HuH-7.5 (cell line): ENCODE results near the gene IMMP2L.
"Not testable (repeated sequence)": the region's sequence is repeated elsewhere in the genome, so short reads cannot be mapped to it uniquely, and the experiment has no call there.

ENCODE experiments used
- DNase-seq: peaks from one replicate; pipeline ENCODE4 v3.0.0; 2011; ENCODE audit warnings: low spot score

Gene IMMP2L

DNA sequence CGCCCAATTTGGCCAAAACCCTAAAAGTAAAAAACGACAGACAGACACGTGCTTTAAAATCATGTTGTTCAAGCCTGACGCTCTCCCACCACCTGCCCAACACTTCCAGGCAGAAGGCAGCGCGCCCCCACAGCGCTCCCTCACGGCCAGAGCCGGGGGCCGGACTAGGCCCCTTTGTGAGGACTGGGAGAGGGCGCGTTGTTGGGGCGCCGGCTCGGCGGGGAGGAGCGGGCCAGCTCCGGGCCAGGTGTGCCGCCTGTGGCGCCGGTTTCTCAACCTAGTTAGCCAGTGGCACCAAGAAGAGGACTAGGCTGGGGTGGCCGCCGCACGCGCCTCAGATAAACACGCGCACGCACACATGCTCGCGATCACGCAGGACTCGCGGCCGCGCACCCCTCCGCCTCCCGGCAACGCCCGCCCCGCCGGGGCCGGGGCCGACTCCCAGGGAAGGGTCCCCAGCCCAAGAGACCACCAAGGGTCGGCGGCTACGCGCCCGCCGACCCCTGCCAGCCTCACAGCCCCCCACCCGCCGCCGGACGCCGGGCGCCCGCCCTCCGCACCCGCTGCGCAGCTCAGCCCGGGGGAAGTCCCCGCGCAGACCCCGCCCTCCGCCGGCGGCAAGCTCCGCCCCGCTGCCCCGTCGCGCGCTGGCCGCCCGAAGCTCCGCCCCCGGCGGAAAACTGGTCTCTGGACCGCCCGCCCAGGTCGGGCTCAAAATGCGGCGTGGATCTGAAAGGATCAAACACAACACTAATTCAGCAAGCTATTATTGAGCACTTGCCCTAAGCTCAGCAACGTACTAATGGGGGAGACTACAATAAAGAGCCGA lies at the start of gene IMMP2L:
Gene IMMP2L, minus strand, starts transcription at position 589 of the 829 bp plus-strand sequence.
- DNase-seq: peak; percentile 82

DNA sequence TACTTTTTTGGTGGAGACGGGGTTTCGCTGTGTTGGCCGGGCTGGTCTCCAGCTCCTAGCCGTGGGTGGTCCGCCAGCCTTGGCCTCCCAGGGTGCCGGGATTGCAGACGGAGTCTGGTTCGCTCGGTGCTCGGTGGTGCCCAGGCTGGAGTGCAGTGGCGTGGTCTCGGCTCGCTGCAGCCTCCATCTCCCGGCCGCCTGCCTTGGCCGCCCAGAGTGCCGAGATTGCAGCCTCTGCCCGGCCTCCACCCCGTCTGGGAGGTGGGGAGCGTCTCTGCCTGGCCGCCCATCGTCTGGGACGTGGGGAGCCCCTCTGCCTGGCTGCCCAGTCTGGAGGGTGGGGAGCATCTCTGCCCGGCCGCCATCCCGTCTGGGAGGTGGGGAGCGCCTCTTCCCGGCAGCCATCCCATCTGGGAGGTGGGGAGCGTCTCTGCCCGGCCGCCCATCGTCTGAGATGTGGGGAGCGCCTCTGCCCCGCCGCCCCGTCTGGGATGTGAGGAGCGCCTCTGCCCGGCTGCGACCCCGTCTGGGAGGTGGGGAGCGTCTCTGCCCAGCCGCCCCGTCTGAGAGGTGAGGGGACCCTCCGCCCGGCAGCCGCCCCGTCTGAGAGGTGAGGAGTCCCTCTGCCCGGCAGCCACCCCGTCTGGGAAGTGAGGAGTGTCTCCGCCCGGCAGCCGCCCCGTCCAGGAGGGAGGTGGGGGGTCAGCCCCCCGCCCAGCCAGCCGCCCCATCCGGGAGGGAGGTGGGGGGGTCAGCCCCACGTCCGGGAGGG lies 47.4 kb upstream of the IMMP2L start:
- not testable (repeated sequence) for DNase-seq

DNA sequence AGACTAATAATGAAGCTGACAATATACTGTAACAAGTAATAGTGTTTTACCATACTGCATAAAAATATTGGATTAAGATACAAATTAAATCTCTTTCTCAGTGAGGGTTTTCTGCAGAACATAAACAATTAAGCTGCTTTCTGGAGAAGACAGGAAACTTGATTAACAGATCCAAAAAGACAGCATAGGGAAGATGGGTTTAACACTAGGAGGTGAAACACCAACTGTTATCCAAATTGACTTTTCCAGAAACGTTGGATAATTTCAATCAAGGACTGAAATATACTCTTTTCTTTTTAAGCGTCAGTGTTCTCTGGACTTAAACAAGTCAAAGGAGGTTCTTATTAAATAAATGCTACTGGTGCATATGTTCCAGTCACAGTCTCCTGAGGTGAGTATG lies 45.3 kb upstream of the IMMP2L start:
- no peak for DNase-seq

DNA sequence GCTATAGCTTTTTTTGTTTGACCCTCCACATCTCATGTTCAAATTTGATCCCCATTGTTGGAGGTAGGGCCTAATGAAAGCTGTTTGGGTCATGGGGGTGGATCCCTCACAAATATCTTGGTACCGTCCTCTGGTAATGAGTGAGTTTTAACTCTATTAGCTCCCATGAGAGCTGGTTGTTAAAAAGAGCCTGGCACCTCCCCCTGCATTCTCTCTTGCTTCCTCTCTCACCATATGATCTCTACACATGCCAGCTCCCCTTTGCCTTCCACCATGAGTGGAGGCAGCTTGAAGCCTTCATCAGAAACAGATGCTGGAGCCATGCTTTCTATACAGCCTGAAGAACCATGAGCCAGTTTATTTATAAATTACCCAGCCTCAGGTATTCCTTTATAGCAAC lies 43.0 kb upstream of the IMMP2L start:
- no peak for DNase-seq

DNA sequence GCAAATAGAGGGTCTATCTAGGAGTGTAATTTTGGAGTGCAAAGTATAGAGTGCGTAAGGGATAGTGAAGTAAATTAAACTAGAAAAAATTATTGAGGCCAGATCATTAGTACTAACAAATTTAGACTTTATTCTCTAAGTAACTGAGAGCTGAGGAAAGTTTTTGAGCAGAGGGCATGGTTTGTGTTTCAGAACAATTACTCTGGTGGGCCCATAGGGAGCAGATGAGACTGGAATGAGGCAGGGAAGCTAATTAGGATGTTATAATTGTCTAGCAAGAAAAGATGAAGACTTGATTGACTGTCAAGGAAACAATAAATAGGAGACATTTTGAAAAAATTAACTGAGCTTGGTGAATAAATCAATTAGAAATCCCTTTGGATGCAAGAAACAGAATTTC lies 37.8 kb upstream of the IMMP2L start:
- DNase-seq: no peak

DNA sequence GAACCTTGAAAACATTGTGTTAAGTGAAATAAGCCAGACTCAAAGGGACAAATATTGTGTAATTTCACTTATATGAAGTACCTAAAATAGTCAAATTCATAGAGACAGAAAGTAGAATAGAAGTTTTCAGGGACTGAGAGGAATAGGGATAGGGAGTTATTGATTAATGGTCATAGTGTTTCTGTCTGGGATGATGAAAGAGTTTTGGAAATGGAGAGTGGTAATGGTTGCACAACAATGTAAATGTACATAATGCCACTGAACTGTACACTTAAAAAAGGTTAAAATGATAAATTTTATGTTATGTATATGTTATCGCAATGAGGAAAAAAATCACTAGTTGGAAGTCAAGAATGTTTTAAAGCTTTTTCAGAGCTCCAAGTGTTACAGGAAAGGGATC lies 33.5 kb upstream of the IMMP2L start:
- no peak for DNase-seq

DNA sequence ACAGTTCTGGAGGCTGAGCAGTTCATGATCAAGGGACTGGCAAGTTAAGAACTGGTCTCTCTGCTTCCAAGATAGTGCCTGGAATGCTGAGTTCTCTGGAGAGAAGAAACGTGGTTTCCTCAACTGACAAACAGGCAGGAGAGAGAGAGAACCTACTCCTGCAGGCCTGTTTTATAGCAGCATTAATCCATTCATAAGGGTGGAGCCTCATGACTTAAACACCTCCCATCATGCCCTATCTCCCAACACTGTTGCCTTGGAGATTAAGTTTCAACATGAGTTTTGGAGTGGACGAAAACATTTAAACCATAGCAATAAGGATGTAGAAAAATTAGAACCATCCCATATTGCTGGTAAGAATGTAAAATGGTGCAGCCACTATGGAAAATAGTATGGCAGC lies 32.3 kb upstream of the IMMP2L start:
- no peak for DNase-seq

DNA sequence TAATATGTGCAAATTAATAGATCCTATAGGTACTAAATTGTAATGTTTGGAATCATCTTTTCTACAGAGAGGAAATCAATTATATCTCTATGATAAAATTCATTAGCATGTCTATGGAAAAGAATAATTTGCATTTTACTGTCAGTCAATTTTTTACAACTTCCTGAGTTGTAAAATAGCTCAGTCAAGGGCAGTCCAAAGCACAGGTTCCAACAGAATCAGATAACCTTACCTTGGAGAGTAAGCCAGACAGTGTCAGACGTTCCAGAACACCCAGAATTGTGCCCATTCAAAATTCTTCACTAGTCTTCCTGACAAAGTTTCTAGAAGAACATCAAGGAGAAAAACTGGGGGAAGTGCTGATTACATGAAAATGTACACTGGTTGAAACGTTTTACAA lies 31.1 kb upstream of the IMMP2L start:
- DNase-seq: peak; percentile 20

DNA sequence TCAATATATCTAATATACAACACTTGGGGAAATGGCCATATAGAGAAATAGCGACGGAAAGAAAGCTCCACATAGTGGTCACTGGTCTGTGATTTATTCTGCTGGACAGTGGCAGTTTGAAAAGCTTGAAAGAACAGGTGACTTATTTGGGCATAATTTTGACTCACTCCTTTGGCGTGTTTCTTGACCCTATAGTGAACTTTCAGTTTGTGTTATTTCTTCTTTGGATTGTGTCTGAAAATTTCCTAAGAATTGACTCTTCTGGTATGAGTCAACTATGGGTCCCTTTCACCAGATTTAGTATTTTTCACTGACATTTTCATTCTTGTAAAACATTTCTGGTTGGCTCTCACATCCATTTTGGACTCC lies 25.8 kb upstream of the IMMP2L start:
- no peak for DNase-seq

DNA sequence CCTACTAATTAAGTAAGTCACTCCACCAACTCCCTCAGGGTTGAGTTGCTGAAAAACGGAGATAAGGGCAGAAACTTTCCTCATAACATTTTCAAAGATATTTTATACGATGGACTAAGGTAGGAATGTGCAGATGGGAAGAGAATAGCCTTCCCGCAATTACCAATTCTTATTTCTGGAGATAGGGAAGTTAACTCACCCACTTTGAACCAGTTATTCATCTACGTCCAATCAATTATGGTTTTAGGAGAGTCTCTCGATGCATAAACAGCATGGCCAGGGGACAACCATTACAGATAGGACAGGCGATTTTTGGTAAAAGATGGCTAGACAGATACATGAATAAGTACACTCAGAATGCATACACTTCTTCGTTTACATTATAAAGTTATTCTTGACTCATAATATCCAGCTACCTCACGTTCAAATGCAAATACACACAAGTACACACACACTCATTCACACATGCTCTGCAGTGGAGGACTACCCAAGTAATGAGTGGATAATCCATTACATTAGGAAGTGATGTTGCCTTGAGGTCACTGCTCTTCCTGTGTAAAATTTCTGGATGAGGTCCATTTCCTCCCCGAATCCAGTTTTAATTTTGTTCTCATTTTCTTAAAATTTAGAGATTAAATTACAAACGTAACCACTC lies 25.2 kb upstream of the IMMP2L start:
- no peak for DNase-seq

DNA sequence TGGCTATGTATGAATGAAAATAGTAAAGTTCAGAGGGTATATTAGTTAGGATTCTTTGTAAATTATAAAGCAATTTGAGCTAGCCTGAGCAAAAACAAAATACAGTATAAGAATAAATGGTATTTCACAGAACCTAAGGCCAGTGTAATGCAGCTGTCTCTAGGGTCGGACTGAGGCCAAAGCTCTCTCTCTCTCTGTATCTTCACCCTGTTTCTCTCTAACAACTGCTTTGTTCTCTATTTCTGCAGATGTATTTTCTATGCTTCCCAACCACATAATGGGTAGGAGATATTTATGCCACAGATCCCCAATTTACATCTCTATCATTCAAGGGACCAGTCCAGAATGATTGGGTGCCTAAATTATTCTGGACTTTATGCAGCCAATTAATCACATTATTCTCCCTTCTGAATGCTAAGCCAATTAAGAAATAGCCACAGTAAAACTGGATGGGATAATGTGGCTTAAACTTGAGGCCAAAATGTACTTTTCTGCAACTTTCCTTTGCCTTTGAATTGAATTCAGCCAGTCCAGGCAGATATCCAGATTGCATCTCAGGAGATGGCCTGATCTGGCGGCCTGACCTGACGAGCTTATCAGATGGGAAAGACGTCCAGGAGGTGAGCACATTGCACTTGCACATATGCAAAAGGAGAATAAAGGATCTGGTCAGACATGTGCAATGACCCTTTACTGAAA lies 24.6 kb upstream of the IMMP2L start:
- no peak for DNase-seq

DNA sequence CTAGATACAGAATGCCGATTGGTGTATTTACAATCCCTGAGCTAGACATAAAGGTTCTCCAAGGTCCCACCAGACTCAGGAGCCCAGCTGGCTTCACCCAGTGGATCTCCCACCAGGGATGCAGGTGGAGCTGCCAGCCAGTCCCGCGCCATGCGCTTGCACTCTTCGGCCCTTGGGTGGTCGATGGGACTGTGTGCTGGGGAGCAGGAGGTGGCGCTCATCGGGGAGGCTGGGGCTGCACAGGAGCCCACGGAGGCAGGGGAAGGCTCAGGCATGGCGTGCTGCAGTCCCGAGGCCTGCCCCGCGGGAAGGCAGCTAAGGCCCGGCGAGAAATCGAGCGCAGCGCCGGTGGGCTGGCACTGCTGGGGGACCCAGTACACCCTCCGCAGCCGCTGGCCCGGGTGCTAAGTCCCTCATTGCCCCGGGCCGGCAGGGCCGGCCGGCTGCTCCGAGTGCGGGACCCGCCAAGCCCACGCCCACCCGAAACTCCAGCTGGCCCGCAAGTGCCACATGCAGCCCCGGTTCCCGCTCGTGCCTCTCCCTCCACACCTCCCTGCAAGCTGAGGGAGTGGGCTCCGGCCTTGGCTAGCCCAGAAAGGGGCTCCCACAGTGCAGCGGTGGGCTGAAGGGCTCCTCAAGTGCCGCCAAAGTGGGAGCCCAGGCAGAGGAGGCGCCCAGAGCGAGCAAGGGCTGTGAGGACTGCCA lies 19.6 kb upstream of the IMMP2L start:
- DNase-seq: not testable (repeated sequence)

DNA sequence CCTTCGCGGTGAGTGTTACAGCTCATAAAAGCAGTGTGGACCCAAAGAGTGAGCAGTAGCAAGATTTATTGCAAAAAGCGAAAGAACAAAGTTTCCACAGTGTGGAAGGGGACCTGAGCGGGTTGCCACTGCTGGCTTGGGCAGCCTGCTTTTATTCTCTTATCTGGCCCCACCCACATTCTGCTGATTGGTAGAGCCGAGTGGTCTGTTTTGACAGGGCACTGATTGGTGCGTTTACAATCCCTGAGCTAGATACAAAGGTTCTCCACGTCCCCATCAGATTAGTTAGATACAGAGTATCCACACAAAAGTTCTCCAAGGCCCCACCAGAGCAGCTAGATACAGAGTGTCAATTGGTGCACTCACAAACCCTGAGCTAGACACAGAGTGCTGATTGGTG lies 18.9 kb upstream of the IMMP2L start:
- DNase-seq: not testable (repeated sequence)

DNA sequence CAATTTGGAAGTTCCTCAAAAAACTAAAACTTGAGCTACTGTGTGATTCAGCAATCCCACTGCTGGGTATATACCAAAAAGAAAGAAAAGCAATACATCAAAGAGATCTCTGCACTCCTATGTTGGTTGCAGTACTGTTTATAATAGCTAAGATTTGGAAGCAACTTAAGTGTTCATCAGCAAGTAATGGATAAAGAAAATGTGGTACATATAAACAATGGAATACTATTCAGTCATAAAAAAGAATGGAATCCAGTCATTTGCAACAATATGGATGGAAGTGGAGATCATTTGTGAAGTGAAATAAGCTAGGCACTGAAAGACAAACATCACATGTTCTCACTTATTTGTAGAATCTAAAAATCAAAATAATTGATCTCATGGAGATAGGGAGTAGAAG lies 16.5 kb upstream of the IMMP2L start:
- no peak for DNase-seq

DNA sequence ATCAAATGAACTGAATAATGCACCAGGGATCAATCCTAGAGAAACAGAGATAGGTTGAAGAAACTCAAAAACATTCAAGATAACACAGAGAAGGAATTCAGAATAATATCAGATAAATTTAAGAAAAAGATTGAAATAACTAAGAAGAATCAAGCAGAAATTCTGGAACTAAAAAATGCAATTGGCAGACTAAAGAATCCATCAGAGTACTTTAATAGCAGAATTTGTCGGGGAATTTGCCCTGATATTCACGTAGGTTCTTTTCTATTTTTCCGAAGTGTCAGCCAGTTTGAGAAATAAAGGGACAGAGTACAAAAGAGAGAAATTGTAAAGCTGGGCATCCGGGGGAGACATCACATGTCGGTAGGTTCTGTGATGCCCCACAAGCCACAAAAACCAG lies 9.4 kb upstream of the IMMP2L start:
- no peak for DNase-seq

DNA sequence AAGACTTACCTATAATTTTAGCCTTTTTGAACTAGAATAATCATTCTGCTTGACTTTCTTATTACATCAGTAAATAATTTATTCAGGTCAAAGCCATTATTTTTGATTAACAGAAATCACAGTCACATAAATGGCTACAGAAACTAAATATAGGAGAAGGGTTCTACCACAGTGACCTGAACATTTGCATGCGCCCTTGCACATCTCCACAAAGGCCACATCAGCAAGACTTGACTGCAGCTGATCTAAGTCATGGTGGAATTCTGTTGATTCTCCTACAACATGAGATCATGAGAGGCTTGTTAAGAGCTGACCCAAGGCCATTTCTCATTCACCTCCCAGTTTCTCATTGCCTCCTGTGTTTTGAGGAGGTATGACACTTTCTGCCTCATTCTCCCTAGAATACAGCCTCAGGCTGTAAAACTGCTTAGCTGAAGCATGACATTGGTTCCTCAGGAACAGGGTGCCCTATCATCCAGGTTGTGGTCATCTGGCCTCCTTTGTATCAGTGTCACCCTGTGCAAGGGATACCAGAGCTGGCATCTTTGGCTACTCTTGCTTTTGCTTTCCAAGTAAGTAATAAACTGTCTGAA lies 6.7 kb upstream of the IMMP2L start:
- no peak for DNase-seq

DNA sequence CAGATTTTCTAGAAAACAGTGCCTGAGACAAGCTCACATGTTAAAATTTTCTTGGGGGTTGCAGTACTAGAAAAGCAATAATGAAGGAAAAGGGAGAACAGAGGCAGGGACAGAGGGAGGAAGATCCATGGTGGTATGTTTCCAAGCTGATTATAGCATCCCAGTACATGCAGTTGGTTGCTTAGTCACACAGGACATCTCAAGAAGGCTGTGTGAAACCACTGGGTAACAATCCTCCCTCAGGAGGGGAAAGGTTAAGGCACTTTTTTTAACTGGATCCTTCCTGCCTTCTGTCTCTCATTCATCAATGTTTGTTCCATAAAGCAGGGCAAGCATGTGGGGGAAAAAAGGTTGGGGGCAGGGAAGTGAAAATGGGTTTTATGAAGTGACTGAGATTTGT lies 6.1 kb upstream of the IMMP2L start:
- DNase-seq: no peak

DNA sequence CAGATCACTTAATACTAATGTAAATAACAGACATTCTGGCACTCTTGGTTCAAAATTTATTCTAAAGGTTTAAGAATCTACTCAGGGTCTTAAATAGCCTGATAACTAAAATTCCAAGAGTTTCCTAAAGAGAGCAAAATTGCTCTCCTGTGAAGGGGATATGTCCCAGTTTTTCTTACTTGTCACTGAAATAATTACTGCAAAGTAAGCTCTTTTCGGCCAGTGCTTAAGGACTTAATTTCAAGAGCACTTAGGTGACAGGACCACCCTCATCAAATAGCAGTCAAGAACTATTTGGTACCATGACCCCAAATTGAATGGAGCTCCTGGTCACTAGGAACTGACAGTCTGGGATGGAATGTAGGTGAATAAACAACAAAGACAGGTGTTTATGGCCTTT lies 1.8 kb upstream of the IMMP2L start:
- DNase-seq: no peak

DNA sequence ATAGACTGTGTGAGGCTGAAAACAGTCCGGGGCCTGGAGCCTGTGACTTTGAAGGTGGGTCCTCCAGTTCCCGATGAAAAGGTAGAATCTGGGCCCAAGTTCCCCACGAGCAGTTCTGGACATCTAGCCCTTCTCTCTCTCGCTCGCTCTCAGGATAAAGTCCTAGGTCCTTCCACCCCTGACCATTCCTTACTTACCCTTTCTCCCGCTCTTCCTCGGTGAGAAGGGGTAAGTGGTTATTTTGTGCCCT lies 713 bp downstream of the IMMP2L start:
- no peak for DNase-seq

DNA sequence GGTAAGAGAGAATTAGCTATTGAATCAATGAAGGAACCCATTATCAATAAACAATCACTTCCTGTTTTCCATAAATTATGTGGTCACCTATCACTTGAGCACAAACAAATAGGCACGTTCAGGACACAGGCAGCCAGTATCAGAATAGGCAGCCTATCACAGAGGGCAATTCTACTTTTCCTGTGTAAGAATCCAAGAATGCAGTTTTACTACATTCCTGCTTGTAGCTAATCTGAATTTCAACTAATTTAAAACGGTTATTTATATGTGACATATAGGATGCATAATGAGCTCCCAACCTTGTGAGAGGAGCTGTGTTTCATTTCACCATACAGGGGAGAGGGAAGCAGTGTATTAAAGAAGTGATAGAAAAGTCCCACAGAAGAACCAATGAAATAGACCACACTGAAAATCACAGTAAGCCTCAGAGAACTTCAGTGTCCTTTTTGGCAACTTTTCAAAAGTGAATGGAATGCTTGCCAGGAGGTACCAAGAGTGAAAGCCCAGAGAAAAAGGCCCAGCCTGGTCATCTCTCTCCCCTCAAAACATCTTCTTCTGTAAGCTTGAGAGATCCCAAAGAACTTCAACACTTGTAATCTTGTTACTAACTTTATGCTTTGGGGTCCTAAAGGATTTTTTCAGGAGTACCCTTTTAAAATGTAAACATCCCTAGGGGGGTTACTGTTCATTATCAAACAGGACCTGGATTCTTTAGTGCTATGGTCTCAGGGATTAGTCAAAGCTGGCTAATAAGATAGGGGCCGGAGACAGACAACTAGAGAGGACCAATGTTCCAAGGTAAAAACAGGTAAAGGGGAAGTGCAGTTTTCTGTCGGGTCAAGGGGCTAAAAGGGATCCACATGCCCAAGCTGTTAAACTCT lies 1.3 kb downstream of the IMMP2L start:
- no peak for DNase-seq

DNA sequence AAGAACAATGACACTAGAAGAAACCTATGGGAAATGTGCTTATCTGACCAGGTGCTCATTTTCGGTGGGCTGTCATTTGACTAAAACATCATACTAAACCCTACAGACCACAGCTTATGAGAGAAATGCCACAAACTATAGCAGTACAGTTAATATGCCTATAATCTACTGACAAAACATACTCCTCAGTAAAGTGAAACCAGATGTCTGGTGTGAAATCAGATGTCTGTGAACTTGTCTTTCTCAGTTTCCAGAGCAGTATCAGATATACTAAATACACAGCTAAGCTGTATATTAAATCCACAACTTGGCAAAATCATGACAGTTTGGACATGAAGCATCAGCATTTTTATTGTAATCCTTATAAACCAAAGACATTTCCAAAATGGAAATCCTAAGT lies 3.3 kb downstream of the IMMP2L start:
- no peak for DNase-seq
